ENCODE data around the gene FFAR4. TPM values are rescaled to one million over a fixed set of nuclear protein-coding genes. Genes with fewer than 3 reads are reported as not detected.

FFAR4 gene
- polyA plus RNA-seq, 2 of the 4 experiments (the other 2 are of a cell fraction) = 0.15 to 0.17 TPM

DNA sequence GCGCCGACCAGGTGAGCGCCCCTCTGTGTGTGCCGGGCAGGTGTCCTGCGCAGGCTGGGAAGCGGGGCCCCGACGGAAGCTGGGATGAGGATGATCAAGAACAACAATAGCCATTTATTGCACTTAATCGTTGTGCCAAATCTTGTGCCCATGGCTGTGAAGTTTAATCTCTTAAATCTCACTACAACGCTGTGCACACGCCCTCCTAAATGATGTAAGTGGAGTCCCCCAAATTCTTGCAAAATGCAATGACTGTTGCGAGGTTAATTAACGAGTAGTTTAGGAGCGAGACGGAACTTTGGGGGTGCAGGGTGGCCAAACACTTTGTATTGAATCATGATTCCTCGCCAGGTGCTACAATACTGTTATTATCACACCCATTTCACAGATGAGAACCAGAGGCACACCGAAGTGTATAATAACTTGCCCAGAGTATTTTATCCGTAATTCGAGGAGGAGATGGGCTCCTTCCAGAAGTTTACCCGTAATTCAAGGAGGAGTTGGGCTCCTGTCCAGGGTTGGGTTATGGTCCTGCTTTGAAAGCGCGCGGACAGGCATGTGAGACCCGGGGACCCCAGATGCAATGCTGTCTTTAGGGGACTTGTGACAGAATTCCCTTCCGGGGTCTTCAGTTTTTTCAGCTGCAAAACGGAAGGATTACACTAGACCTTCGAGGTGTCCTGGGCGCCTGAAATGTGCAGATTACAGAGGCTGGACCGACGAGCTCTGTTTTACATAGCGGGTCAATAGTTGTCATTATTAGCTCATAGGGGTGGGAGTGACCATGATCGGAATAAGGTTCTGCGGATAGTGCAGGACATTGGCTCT, 1.0 kb downstream of the FFAR4 start:
- no peaks in the 10 kb centered on the region for H3K4me1 ChIP-seq
- no peak for ATAC-seq
- ChIA-PET CTCF (interaction anchor here (0.8 to 1.5 kb wide), 3 partner anchors 12 to 113 kb away, joined by 3 to 5 read pairs (median 3); no protein-coding TSS in a partner anchor), POLR2A (no interaction called here)
- H3K27ac ChIP-seq = no peak overlapping the region
- H3K4me2 ChIP-seq = peak overlapping the region; percentile 74
- WGBS (ENCODE audit: missing lambda C conversion rate) = 71% methylated on average over 33 of the region's 33 CpGs
- peak overlapping the region; percentile 33 for H3K4me3 ChIP-seq
- TF ChIP-seq KDM5A (IDR thresholded peaks at IDR 0.05) (no peak), FOXS1 (CRISPR knock-in tag; IDR thresholded peaks at IDR 0.05) (no peak), RAD21 (conservative IDR thresholded peaks at IDR 0.05 in 1 of 2, IDR thresholded peaks at IDR 0.05 in 1 of 2) (no peak), KDM1A (IDR thresholded peaks at IDR 0.05; ENCODE audit: low read depth) (no peak), ZSCAN20 (CRISPR knock-in tag; IDR thresholded peaks at IDR 0.05) (no peak), TP53 (CRISPR knock-in tag; IDR thresholded peaks at IDR 0.05) (no peak), SREBF2 (IDR thresholded peaks at IDR 0.05) (no peak), HOXA7 (CRISPR knock-in tag; IDR thresholded peaks at IDR 0.05) (no peak), HOXB13 (CRISPR knock-in tag; IDR thresholded peaks at IDR 0.05; ENCODE audit: low read depth) (no peak)
- TF ChIP-seq, protein P1, sequence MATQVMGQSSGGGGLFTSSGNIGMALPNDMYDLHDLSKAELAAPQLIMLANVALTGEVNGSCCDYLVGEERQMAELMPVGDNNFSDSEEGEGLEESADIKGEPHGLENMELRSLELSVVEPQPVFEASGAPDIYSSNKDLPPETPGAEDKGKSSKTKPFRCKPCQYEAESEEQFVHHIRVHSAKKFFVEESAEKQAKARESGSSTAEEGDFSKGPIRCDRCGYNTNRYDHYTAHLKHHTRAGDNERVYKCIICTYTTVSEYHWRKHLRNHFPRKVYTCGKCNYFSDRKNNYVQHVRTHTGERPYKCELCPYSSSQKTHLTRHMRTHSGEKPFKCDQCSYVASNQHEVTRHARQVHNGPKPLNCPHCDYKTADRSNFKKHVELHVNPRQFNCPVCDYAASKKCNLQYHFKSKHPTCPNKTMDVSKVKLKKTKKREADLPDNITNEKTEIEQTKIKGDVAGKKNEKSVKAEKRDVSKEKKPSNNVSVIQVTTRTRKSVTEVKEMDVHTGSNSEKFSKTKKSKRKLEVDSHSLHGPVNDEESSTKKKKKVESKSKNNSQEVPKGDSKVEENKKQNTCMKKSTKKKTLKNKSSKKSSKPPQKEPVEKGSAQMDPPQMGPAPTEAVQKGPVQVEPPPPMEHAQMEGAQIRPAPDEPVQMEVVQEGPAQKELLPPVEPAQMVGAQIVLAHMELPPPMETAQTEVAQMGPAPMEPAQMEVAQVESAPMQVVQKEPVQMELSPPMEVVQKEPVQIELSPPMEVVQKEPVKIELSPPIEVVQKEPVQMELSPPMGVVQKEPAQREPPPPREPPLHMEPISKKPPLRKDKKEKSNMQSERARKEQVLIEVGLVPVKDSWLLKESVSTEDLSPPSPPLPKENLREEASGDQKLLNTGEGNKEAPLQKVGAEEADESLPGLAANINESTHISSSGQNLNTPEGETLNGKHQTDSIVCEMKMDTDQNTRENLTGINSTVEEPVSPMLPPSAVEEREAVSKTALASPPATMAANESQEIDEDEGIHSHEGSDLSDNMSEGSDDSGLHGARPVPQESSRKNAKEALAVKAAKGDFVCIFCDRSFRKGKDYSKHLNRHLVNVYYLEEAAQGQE (IDR thresholded peaks at IDR 0.05) = no peak
- TF ChIP-seq, protein P2, sequence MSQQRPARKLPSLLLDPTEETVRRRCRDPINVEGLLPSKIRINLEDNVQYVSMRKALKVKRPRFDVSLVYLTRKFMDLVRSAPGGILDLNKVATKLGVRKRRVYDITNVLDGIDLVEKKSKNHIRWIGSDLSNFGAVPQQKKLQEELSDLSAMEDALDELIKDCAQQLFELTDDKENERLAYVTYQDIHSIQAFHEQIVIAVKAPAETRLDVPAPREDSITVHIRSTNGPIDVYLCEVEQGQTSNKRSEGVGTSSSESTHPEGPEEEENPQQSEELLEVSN (IDR thresholded peaks at IDR 0.05; ENCODE audit: borderline replicate concordance, low read depth) = no peak
- FAIRE-seq = no peak
- no peaks in the 10 kb centered on the region for H3K9me3 ChIP-seq
- no peak for DNase-seq (ENCODE audit: low read depth in 1 of 2, low spot score in 1 of 2)

DNA sequence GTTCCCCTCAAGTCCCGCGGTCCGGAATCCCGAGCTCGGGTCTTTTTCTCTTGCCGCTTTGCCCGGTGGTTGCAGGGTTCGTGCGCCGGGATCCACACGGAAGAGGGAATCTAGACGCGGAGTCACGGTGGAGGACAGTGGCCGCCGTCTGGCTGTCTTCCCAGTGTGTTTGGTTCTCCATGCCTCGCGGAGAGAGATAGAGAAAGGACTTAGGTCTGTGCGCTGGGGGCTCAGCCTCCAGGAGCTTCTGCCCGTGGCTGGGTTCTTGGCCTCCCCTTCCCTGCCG, 1.6 kb downstream of the FFAR4 start:
- Histone ChIP-seq H3K4me3 (no peak overlapping the region), H3K4me2 (no peak overlapping the region), H3K9me3 (no peaks in the 10 kb centered on the region), H3K4me1 (no peaks in the 10 kb centered on the region), H3K27ac (no peak overlapping the region)
- TF ChIP-seq JUNB (IDR thresholded peaks at IDR 0.05) (no peak), MAZ (IDR thresholded peaks at IDR 0.05; ENCODE audit: borderline replicate concordance, low read depth, low read length) (no peak)
- TF ChIP-seq, protein P3, sequence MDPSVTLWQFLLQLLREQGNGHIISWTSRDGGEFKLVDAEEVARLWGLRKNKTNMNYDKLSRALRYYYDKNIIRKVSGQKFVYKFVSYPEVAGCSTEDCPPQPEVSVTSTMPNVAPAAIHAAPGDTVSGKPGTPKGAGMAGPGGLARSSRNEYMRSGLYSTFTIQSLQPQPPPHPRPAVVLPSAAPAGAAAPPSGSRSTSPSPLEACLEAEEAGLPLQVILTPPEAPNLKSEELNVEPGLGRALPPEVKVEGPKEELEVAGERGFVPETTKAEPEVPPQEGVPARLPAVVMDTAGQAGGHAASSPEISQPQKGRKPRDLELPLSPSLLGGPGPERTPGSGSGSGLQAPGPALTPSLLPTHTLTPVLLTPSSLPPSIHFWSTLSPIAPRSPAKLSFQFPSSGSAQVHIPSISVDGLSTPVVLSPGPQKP (IDR thresholded peaks at IDR 0.05; ENCODE audit: low read depth, low read length) = no peak
- TF ChIP-seq, protein P4, sequence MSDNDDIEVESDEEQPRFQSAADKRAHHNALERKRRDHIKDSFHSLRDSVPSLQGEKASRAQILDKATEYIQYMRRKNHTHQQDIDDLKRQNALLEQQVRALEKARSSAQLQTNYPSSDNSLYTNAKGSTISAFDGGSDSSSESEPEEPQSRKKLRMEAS (IDR thresholded peaks at IDR 0.05) = no peak
- TF ChIP-seq, protein P5, sequence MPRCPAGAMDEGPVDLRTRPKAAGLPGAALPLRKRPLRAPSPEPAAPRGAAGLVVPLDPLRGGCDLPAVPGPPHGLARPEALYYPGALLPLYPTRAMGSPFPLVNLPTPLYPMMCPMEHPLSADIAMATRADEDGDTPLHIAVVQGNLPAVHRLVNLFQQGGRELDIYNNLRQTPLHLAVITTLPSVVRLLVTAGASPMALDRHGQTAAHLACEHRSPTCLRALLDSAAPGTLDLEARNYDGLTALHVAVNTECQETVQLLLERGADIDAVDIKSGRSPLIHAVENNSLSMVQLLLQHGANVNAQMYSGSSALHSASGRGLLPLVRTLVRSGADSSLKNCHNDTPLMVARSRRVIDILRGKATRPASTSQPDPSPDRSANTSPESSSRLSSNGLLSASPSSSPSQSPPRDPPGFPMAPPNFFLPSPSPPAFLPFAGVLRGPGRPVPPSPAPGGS (IDR thresholded peaks at IDR 0.05) = no peak
- ATAC-seq = no peak
- no peak for FAIRE-seq
- WGBS (ENCODE audit: missing lambda C conversion rate) = 86% methylated on average over 21 of the region's 21 CpGs
- ChIA-PET POLR2A (no interaction called here), CTCF (interaction anchor here (0.6 to 1.5 kb wide), 4 partner anchors 11 to 137 kb away, joined by 3 to 5 read pairs (median 3); no protein-coding TSS in a partner anchor)
- no peak for DNase-seq (ENCODE audit: low read depth in 1 of 2, low spot score in 1 of 2)
